SK-N-SH (cell line): ENCODE results near the gene PIP5K1B. TPM values are rescaled to one million over a fixed set of nuclear protein-coding genes. Genes with fewer than 3 reads are reported as not detected.

Source experiments
- CTCF ChIA-PET: fragments of 300-600, 350-600 bp; formaldehyde crosslinking; extraction: SDS; loops from one replicate; lab custom pipeline; 2021; lab: Yijun Ruan, JAX
- POLR2A ChIA-PET: fragments of 350-600 bp; sonication (Branson Sonifier 250); formaldehyde crosslinking; extraction: SDS; loops from one replicate; lab custom pipeline; 2020; ENCODE audit warnings: antibody characterized with exemption, inconsistent platforms; lab: Yijun Ruan, JAX
- DNase-seq: peaks from one replicate; pipeline ENCODE4 v3.0.0; 2012
- H2AFZ ChIP-seq: fragments of 200-600 bp; sonication (generic); 2 replicates; pipeline ENCODE4 v1.8.1; 2016; ENCODE audit warnings: antibody characterized with exemption, mild to moderate bottlenecking, low read depth
- H3F3A ChIP-seq: fragments of 200-600 bp; sonication (generic); replicated peaks from 2 replicates; pipeline ENCODE3; 2016; ENCODE audit warnings: antibody characterized with exemption, mild to moderate bottlenecking; ENCODE audit not compliant: insufficient read depth
- H3K27ac ChIP-seq, 2 experiments: fragments of 200-500 bp in 1 of 2; fragments of 200-600 bp in 1 of 2; sonication (Bioruptor generic) in 1 of 2; sonication (generic), shearing (Covaris generic) in 1 of 2; 2 replicates each; pipeline versions ENCODE4 v1.5.1 to v1.6.1; 2014 to 2016; ENCODE audit warnings: low read depth in 2 of 2, inconsistent platforms in 1 of 2, low read length in 1 of 2, mild to moderate bottlenecking in 1 of 2, mixed read lengths in 1 of 2
- H3K27me3 ChIP-seq: fragments of 200-600 bp; sonication (generic), shearing (Covaris generic); 2 replicates; pipeline ENCODE4 v1.6.1; 2016; ENCODE audit warnings: mixed run types; ENCODE audit not compliant: insufficient read depth
- H3K36me3 ChIP-seq, 2 experiments: fragments of 200-500 bp in 1 of 2; fragments of 200-600 bp in 1 of 2; sonication (Bioruptor generic) in 1 of 2; sonication (generic) in 1 of 2; replicated peaks in 1 of 2; 2 replicates each; pipeline versions ENCODE3 to v1.5.1; 2014 to 2016; ENCODE audit warnings: low read length in 1 of 2, mild to moderate bottlenecking in 1 of 2; ENCODE audit not compliant: insufficient read depth in 2 of 2, control insufficient read depth in 1 of 2
- H3K4me1 ChIP-seq, 2 experiments: fragments of 200-500 bp in 1 of 2; fragments of 200-600 bp in 1 of 2; sonication (Bioruptor generic) in 1 of 2; sonication (generic), shearing (Covaris generic) in 1 of 2; 2 replicates each; pipeline versions ENCODE4 v1.5.1 to v1.6.1; 2014 to 2016; ENCODE audit warnings: low read depth in 1 of 2, low read length in 1 of 2, mixed run types in 1 of 2; ENCODE audit not compliant: insufficient read depth in 2 of 2, control insufficient read depth in 1 of 2
- H3K4me2 ChIP-seq: fragments of 200-600 bp; sonication (generic), shearing (Covaris generic); 2 replicates; pipeline ENCODE4 v1.6.1; 2017; ENCODE audit warnings: mixed run types
- H3K4me3 ChIP-seq, 2 experiments: fragments of 200-500 bp in 1 of 2; fragments of 200-600 bp in 1 of 2; sonication (Bioruptor generic) in 1 of 2; sonication (generic), shearing (Covaris generic) in 1 of 2; 2 replicates each; pipeline versions ENCODE4 v1.5.1 to v1.8.1; 2014 to 2016; ENCODE audit warnings: low read depth in 2 of 2, inconsistent platforms in 1 of 2, low read length in 1 of 2, mild to moderate bottlenecking in 1 of 2, mixed read lengths in 1 of 2, moderate library complexity in 1 of 2
- H3K79me2 ChIP-seq: fragments of 200-600 bp; sonication (generic); 2 replicates; pipeline ENCODE4 v1.8.1; 2017; ENCODE audit warnings: mild to moderate bottlenecking; ENCODE audit not compliant: insufficient read depth
- H3K9ac ChIP-seq: fragments of 200-600 bp; sonication (generic); 2 replicates; pipeline ENCODE4 v1.6.1; 2017; ENCODE audit warnings: mixed run types
- H3K9me2 ChIP-seq: fragments of 200-600 bp; sonication (generic); 2 replicates; pipeline ENCODE4 v1.6.1; 2017; ENCODE audit warnings: mixed run types
- H3K9me3 ChIP-seq: fragments of 200-600 bp; sonication (generic); 2 replicates; pipeline ENCODE4 v1.6.1; 2017; ENCODE audit warnings: mixed run types, mild to moderate bottlenecking, moderate library complexity
- H4K20me1 ChIP-seq: fragments of 200-600 bp; sonication (generic); 2 replicates; pipeline ENCODE4 v1.6.1; 2017; ENCODE audit warnings: mild to moderate bottlenecking, mixed run types; ENCODE audit not compliant: insufficient read depth
- ELF1 ChIP-seq: IDR thresholded peaks from 2 replicates; pipeline ENCODE4 v1.4.0; 2012
- EP300 ChIP-seq, 2 experiments: IDR thresholded peaks; 2 replicates each; pipeline versions ENCODE4 v1.4.0 to v1.6.1; 2012; ENCODE audit warnings: borderline replicate concordance in 1 of 2, low read depth in 1 of 2, low read length in 1 of 2
- EZH2phosphoT487 ChIP-seq: fragments of 200-600 bp; sonication (generic); IDR thresholded peaks from 2 replicates; pipeline ENCODE4 v1.6.1; 2017; ENCODE audit warnings: low read depth, mixed run types, mild to moderate bottlenecking, antibody characterized with exemption, moderate library complexity, borderline replicate concordance
- FOSL2 ChIP-seq: IDR thresholded peaks from 2 replicates; pipeline ENCODE4 v1.4.0; 2012; ENCODE audit warnings: low read depth, mild to moderate bottlenecking, moderate library complexity, borderline replicate concordance
- FOXJ3 ChIP-seq: sonication (generic); formaldehyde crosslinking; IDR thresholded peaks from 2 replicates; pipeline ENCODE4 v1.5.1; 2020; ENCODE audit warnings: mild to moderate bottlenecking, missing genetic modification reagents
- JUND ChIP-seq: IDR thresholded peaks from 2 replicates; pipeline ENCODE4 v1.4.0; 2012
- MXI1 ChIP-seq: IDR thresholded peaks from 2 replicates; pipeline ENCODE4 v1.6.1; 2012; ENCODE audit warnings: mild to moderate bottlenecking, low read depth, low read length, improper control_type of control experiment
- NFIC ChIP-seq: IDR thresholded peaks from 2 replicates; pipeline ENCODE4 v1.4.0; 2012; ENCODE audit warnings: borderline replicate concordance
- RCOR1 ChIP-seq: fragments of 150-350 bp; IDR thresholded peaks from 2 replicates; pipeline ENCODE4 v1.6.1; 2017; ENCODE audit warnings: antibody characterized with exemption, low read length
- RFX5 ChIP-seq: IDR thresholded peaks from 2 replicates; pipeline ENCODE4 v1.6.1; 2012; ENCODE audit warnings: mild to moderate bottlenecking, improper control_type of control experiment, low read length
- TAF1 ChIP-seq: IDR thresholded peaks from 2 replicates; pipeline ENCODE4 v1.6.1; 2012; ENCODE audit warnings: low read depth, mild to moderate bottlenecking, low read length, moderate library complexity, borderline replicate concordance
- TCF12 ChIP-seq: IDR thresholded peaks from 2 replicates; pipeline ENCODE4 v1.4.0; 2012
- YY1 ChIP-seq: IDR thresholded peaks from 2 replicates; pipeline ENCODE4 v1.4.0; 2012; ENCODE audit warnings: low read depth, mild to moderate bottlenecking
- WGBS: methylation state at CpG from one replicate; pipeline ENCODE4 v1.1.6; 2017; ENCODE audit warnings: low lambda C conversion rate; 5-methylcytosine and 5-hydroxymethylcytosine counted together
- polyA plus RNA-seq, 3 experiments: library from polyadenylated mRNA; depleted of rRNA; stranded (reverse); fragments of >200 nt; gene quantifications; 2 replicates each; pipeline ENCODE4 v1.2.3, GENCODE V29; 2012
- TF ChIP-seq, protein P1 (sequence below): IDR thresholded peaks from 2 replicates; pipeline ENCODE4 v1.6.1; 2012; ENCODE audit warnings: mild to moderate bottlenecking, low read depth, low read length, moderate library complexity
- TF ChIP-seq, protein P2 (sequence below): fragments of 150-350 bp; IDR thresholded peaks from 2 replicates; pipeline ENCODE4 v1.6.1; 2017; ENCODE audit warnings: antibody characterized with exemption, low read length, low read depth, borderline replicate concordance
- TF ChIP-seq, protein P3 (sequence below): IDR thresholded peaks from 2 replicates; pipeline ENCODE4; 2012
- TF ChIP-seq, protein P4 (sequence below): fragments of 200-600 bp; sonication (generic); IDR thresholded peaks from 2 replicates; pipeline ENCODE4 v1.6.1; 2017; ENCODE audit warnings: antibody characterized with exemption, mild to moderate bottlenecking, moderate library complexity
- TF ChIP-seq, protein P5 (sequence below): IDR thresholded peaks from 2 replicates; pipeline ENCODE4 v1.4.0; 2012; ENCODE audit warnings: low read depth, borderline replicate concordance

Gene PIP5K1B
- polyA plus RNA-seq, 1 of the 3 experiments (the other 2 are of a cell fraction) = not detected

DNA sequence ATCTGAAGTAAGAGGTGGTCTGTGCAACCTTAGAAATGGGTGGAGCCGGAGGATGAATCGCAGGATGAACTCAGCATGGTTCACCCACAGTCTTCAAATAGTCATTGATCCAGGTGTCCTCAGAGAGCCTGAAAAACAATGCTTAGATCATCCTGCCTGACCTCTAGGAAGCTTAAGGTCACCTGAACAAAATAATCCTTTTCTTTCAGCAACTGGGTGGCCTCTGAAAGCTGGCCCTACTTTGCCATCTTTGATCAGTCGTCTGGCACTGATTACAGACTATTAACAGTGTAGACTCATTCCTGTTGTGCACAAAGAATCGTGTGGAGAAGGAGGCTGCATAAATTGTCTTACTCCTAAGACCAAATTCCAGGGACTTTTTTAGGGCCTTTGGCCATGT is 50.7 kb downstream of the PIP5K1B start (continued):
- TF ChIP-seq, protein P1, sequence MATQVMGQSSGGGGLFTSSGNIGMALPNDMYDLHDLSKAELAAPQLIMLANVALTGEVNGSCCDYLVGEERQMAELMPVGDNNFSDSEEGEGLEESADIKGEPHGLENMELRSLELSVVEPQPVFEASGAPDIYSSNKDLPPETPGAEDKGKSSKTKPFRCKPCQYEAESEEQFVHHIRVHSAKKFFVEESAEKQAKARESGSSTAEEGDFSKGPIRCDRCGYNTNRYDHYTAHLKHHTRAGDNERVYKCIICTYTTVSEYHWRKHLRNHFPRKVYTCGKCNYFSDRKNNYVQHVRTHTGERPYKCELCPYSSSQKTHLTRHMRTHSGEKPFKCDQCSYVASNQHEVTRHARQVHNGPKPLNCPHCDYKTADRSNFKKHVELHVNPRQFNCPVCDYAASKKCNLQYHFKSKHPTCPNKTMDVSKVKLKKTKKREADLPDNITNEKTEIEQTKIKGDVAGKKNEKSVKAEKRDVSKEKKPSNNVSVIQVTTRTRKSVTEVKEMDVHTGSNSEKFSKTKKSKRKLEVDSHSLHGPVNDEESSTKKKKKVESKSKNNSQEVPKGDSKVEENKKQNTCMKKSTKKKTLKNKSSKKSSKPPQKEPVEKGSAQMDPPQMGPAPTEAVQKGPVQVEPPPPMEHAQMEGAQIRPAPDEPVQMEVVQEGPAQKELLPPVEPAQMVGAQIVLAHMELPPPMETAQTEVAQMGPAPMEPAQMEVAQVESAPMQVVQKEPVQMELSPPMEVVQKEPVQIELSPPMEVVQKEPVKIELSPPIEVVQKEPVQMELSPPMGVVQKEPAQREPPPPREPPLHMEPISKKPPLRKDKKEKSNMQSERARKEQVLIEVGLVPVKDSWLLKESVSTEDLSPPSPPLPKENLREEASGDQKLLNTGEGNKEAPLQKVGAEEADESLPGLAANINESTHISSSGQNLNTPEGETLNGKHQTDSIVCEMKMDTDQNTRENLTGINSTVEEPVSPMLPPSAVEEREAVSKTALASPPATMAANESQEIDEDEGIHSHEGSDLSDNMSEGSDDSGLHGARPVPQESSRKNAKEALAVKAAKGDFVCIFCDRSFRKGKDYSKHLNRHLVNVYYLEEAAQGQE = no peak
- TF ChIP-seq TAF1 (no peak), TCF12 (no peak), YY1 (no peak)
- TF ChIP-seq, protein P2, sequence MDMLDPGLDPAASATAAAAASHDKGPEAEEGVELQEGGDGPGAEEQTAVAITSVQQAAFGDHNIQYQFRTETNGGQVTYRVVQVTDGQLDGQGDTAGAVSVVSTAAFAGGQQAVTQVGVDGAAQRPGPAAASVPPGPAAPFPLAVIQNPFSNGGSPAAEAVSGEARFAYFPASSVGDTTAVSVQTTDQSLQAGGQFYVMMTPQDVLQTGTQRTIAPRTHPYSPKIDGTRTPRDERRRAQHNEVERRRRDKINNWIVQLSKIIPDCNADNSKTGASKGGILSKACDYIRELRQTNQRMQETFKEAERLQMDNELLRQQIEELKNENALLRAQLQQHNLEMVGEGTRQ = no peak
- TF ChIP-seq, protein P3, sequence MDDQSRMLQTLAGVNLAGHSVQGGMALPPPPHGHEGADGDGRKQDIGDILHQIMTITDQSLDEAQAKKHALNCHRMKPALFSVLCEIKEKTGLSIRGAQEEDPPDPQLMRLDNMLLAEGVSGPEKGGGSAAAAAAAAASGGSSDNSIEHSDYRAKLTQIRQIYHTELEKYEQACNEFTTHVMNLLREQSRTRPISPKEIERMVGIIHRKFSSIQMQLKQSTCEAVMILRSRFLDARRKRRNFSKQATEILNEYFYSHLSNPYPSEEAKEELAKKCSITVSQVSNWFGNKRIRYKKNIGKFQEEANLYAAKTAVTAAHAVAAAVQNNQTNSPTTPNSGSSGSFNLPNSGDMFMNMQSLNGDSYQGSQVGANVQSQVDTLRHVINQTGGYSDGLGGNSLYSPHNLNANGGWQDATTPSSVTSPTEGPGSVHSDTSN = no peak

DNA sequence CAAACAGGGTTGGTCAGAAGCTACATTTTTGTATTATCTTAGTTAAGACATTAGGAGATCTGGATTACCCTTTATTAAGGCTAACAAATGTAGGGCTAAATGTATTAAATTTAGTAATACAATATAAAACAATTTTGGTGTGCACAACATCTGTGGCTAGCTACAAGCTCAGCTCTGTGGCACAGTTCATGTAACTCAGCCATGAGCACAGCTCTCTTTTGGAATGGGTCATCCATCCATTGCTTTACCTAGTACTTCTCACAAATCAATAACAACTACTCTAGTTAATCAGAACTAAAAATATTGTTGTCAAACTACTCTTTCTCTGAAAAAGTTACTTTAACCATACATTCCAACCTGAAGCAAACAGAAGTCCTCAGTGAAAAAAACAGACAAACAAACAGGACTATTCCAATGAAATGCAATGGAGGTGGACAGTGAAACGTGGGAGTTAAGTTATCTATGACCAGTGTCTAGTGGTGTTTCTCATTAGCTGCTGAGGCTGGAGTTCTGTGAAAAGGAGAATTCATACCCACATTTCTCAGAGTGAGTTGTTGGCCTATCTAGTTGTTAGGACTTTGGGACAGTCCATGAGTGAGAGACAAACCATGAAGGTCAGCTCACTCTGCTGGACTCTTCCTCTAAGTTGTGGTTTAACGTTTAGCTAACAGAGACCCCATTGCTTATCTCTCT is 55.1 kb downstream of the PIP5K1B start:
- H3K4me1 ChIP-seq = no peaks in the 10 kb centered on the region
- no peaks in the 10 kb centered on the region for H3K9me3 ChIP-seq
- no peak overlapping the region for H3K4me2 ChIP-seq
- H3K36me3 ChIP-seq = no peaks in the 10 kb centered on the region
- CTCF ChIA-PET = no interaction called here
- H3K9ac ChIP-seq = no peak overlapping the region
- peaks cover 7% of the 10 kb centered on the region; the same call in 1 of the 2 replicates for H3K27me3 ChIP-seq
- H3K9me2 ChIP-seq = no peaks in the 10 kb centered on the region
- no peak overlapping the region for H2AFZ ChIP-seq
- no peaks in the 10 kb centered on the region for H4K20me1 ChIP-seq
- H3K4me3 ChIP-seq = no peak overlapping the region
- 0% methylated on average over 2 of the region's 2 CpGs for WGBS
- H3F3A ChIP-seq = no peaks in the 10 kb centered on the region
- no peak overlapping the region for H3K27ac ChIP-seq
- H3K79me2 ChIP-seq = no peaks in the 10 kb centered on the region
- DNase-seq = no peak
- POLR2A ChIA-PET = no interaction called here
- TF ChIP-seq, protein P4, sequence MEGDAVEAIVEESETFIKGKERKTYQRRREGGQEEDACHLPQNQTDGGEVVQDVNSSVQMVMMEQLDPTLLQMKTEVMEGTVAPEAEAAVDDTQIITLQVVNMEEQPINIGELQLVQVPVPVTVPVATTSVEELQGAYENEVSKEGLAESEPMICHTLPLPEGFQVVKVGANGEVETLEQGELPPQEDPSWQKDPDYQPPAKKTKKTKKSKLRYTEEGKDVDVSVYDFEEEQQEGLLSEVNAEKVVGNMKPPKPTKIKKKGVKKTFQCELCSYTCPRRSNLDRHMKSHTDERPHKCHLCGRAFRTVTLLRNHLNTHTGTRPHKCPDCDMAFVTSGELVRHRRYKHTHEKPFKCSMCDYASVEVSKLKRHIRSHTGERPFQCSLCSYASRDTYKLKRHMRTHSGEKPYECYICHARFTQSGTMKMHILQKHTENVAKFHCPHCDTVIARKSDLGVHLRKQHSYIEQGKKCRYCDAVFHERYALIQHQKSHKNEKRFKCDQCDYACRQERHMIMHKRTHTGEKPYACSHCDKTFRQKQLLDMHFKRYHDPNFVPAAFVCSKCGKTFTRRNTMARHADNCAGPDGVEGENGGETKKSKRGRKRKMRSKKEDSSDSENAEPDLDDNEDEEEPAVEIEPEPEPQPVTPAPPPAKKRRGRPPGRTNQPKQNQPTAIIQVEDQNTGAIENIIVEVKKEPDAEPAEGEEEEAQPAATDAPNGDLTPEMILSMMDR = no peak
- no peak for TF ChIP-seq EZH2phosphoT487
- TF ChIP-seq MXI1 = no peak
- TF ChIP-seq RCOR1 = no peak
- no peak for TF ChIP-seq FOSL2
- no peak for TF ChIP-seq FOXJ3 (CRISPR knock-in tag)
- TF ChIP-seq, protein P1 = no peak
- TF ChIP-seq YY1 = no peak
- TF ChIP-seq ELF1 = no peak
- TF ChIP-seq RFX5 = no peak
- no peak for TF ChIP-seq JUND
- TF ChIP-seq EP300 (IDR thresholded peaks at IDR 0.05; ENCODE audit: borderline replicate concordance in 1 of 2, low read depth in 1 of 2, low read length in 1 of 2) = no peak
- TF ChIP-seq, protein P5, sequence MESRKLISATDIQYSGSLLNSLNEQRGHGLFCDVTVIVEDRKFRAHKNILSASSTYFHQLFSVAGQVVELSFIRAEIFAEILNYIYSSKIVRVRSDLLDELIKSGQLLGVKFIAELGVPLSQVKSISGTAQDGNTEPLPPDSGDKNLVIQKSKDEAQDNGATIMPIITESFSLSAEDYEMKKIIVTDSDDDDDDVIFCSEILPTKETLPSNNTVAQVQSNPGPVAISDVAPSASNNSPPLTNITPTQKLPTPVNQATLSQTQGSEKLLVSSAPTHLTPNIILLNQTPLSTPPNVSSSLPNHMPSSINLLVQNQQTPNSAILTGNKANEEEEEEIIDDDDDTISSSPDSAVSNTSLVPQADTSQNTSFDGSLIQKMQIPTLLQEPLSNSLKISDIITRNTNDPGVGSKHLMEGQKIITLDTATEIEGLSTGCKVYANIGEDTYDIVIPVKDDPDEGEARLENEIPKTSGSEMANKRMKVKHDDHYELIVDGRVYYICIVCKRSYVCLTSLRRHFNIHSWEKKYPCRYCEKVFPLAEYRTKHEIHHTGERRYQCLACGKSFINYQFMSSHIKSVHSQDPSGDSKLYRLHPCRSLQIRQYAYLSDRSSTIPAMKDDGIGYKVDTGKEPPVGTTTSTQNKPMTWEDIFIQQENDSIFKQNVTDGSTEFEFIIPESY = no peak
- no peak for TF ChIP-seq NFIC
